Measurements from ENCODE around the gene CLDN20. TPM values are rescaled to one million over a fixed set of nuclear protein-coding genes. Genes with fewer than 3 reads are reported as not detected.

The CLDN20 gene, protein sequence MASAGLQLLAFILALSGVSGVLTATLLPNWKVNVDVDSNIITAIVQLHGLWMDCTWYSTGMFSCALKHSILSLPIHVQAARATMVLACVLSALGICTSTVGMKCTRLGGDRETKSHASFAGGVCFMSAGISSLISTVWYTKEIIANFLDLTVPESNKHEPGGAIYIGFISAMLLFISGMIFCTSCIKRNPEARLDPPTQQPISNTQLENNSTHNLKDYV
- 0.07 TPM in 1 of 2 replicates, not detected in the other for polyA plus RNA-seq (2012; rRNA removed)
- polyA plus RNA-seq (2012; cell fraction: cytosol; rRNA removed) = 0.04 and 0.18 TPM in 2 replicates
- 0.06 and 0.39 TPM in 2 replicates for polyA plus RNA-seq (2012; cell fraction: nucleus; rRNA removed)

DNA sequence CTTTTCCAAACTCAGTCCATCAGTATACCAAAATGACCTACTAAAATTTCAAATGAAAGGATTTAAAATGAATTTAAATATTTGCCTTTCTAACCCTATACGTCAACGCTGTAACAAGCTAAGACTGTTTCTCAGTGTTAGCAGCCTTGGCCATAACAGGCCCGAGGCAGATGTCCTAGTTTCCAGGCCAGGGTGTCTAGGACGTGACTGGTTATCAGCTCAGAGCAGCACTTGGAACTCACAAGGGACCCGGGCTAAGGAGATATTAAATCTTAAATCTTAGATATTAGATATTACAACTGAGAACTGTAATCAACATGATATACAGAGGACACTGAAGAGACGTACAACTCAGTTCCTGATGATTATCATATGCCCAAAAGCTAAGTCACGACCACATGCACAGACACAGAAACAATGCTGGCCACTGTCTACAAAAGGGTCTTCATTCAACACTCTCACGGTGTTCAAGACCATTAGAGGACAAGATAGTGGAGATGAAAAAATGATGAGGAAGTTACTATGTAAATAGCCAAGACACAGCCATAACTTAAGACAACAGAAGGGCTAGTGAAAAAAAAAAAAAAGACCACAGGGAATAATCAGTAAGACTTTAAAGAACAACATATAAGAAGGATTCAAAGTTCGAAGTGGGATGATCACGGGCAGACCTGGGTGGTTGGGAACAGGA is at the start of gene CLDN20:
CLDN20 (plus strand) TSS at position 641 of the 691 bp plus-strand sequence. CDS start 11,707 bp downstream, outside the sequence.
- Histone ChIP-seq H3K9me2 (no peaks in the 10 kb centered on the region), H3K4me1 (ENCODE audit: control insufficient read depth in 1 of 2, insufficient read depth in 2 of 2, low read depth in 1 of 2, low read length in 1 of 2) (peaks cover 4 to 63% of the 10 kb centered on the region in 2 experiments; a peak in 3 of 4 replicates), H3K27me3 (ENCODE audit: insufficient read depth) (no peaks in the 10 kb centered on the region), H3K9me3 (no peaks in the 10 kb centered on the region), H3K27ac (ENCODE audit: low read depth in 2 of 2, low read length in 1 of 2) (peak within 1 kb of the TSS; percentile 30 to 92; a peak in 3 of 4 replicates), H2AFZ (ENCODE audit: low read depth) (no peak within 1 kb of the TSS), H4K20me1 (ENCODE audit: insufficient read depth) (no peaks in the 10 kb centered on the region), H3K79me2 (ENCODE audit: insufficient read depth) (peaks cover 14% of the 10 kb centered on the region; the same call in 1 of the 2 replicates), H3F3A (replicated peaks; ENCODE audit: insufficient read depth) (peaks cover 2% of the 10 kb centered on the region), H3K36me3 (replicated peaks in 1 of 2; ENCODE audit: control insufficient read depth in 1 of 2, insufficient read depth in 2 of 2, low read length in 1 of 2) (peaks cover 35 to 40% of the 10 kb centered on the region in 2 experiments), H3K4me2 (no peak within 1 kb of the TSS; the same call in 1 of the 2 replicates), H3K9ac (no peak within 1 kb of the TSS), H3K4me3 (ENCODE audit: low read depth in 2 of 2, low read length in 1 of 2) (no peak within 1 kb of the TSS)
- CTCF ChIA-PET = interaction anchor here (1.0 to 1.8 kb wide), 7 partner anchors 8 to 334 kb away, joined by 3 to 9 read pairs (median 4); no protein-coding TSS in a partner anchor
- TF ChIP-seq, protein P1, sequence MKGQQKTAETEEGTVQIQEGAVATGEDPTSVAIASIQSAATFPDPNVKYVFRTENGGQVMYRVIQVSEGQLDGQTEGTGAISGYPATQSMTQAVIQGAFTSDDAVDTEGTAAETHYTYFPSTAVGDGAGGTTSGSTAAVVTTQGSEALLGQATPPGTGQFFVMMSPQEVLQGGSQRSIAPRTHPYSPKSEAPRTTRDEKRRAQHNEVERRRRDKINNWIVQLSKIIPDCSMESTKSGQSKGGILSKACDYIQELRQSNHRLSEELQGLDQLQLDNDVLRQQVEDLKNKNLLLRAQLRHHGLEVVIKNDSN (IDR thresholded peaks at IDR 0.05; ENCODE audit: borderline replicate concordance, low read depth) = no peak
- no peak for TF ChIP-seq RFX5 (IDR thresholded peaks at IDR 0.05; ENCODE audit: low read length)
- no peak for TF ChIP-seq NRF1 (IDR thresholded peaks at IDR 0.05; ENCODE audit: low read depth, low read length)
- no peak for TF ChIP-seq RAD21 (IDR thresholded peaks at IDR 0.05; ENCODE audit: low read length)
- TF ChIP-seq EP300 (IDR thresholded peaks at IDR 0.05; ENCODE audit: borderline replicate concordance in 1 of 2, low read depth in 1 of 2, low read length in 1 of 2) = peak in 1 of 2 experiments; percentile 81; a peak in 2 of 4 replicates
- TF ChIP-seq, protein P2, sequence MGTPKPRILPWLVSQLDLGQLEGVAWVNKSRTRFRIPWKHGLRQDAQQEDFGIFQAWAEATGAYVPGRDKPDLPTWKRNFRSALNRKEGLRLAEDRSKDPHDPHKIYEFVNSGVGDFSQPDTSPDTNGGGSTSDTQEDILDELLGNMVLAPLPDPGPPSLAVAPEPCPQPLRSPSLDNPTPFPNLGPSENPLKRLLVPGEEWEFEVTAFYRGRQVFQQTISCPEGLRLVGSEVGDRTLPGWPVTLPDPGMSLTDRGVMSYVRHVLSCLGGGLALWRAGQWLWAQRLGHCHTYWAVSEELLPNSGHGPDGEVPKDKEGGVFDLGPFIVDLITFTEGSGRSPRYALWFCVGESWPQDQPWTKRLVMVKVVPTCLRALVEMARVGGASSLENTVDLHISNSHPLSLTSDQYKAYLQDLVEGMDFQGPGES (IDR thresholded peaks at IDR 0.05; ENCODE audit: low read depth, low read length) = no peak
- no peak for TF ChIP-seq JUND (IDR thresholded peaks at IDR 0.05)
- no peak for TF ChIP-seq MXI1 (IDR thresholded peaks at IDR 0.05; ENCODE audit: low read depth, low read length)
- TF ChIP-seq GATA2 (CRISPR knock-in tag; IDR thresholded peaks at IDR 0.05) = peak; percentile 39; the same call in 1 of the 2 replicates
- POLR2A ChIA-PET = interaction anchor here (1.3 kb wide), 1 partner anchor 51 kb away, joined by 4 read pairs; the partner anchor contains the start of gene TFB1M
- no peak for DNase-seq
- WGBS (ENCODE audit: low lambda C conversion rate) = 74% methylated on average over 10 of the region's 10 CpGs

DNA sequence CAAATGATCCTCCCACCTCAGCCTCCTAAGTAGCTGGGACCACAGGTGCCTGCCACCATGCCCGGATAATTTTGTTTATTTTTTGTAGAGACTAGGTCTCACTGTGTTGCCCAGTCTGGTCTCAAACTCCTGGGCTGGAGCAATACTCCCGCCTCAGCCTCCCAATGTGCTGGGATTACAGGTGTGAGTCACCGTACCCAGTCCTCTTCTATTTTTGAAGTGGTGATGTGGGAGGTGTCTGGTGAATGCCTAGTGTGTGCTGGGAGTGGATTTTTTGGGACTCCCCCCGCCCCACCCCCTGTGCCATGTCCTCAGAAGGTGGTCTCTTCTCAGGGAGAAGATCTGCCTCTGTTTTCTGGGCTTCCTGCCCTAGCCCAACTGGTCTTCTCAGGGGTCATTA is 47.9 kb upstream of the CLDN20 start:
- peaks cover under 1% of the 10 kb centered on the region for H3F3A ChIP-seq (replicated peaks; ENCODE audit: insufficient read depth)
- POLR2A ChIA-PET = no interaction called here
- H3K4me1 ChIP-seq (ENCODE audit: control insufficient read depth in 1 of 2, insufficient read depth in 2 of 2, low read depth in 1 of 2, low read length in 1 of 2) = peaks cover 0 to 13% of the 10 kb centered on the region in 2 experiments; a peak in 1 of 4 replicates
- no peak overlapping the region for H3K27ac ChIP-seq (ENCODE audit: low read depth in 2 of 2, low read length in 1 of 2)
- DNase-seq = no peak
- no peaks in the 10 kb centered on the region for H4K20me1 ChIP-seq (ENCODE audit: insufficient read depth)
- WGBS (ENCODE audit: low lambda C conversion rate) = 88% methylated on average over 4 of the region's 4 CpGs
- no peaks in the 10 kb centered on the region for H3K9me2 ChIP-seq
- no peaks in the 10 kb centered on the region for H3K9me3 ChIP-seq
- H3K9ac ChIP-seq = no peak overlapping the region
- TF ChIP-seq NRF1 (IDR thresholded peaks at IDR 0.05; ENCODE audit: low read depth, low read length) = no peak
- H3K4me3 ChIP-seq (ENCODE audit: low read depth in 2 of 2, low read length in 1 of 2) = no peak overlapping the region
- H3K27me3 ChIP-seq (ENCODE audit: insufficient read depth) = no peaks in the 10 kb centered on the region
- CTCF ChIA-PET = no interaction called here
- no peak overlapping the region for H2AFZ ChIP-seq (ENCODE audit: low read depth)
- no peaks in the 10 kb centered on the region for H3K79me2 ChIP-seq (ENCODE audit: insufficient read depth)
- no peaks in the 10 kb centered on the region for H3K36me3 ChIP-seq (replicated peaks in 1 of 2; ENCODE audit: control insufficient read depth in 1 of 2, insufficient read depth in 2 of 2, low read length in 1 of 2)
- H3K4me2 ChIP-seq = no peak overlapping the region

Measured in SK-N-SH (cell line).